Nephron (organoid): ENCODE results near the gene SEPTIN6.

ENCODE experiments used
- H3K27ac Mint-ChIP-seq, 3 experiments: 2 replicates each; pipeline ENCODE4 v1.8.0; 2020; ENCODE audit warnings: mixed read lengths in 3 of 3, mild to moderate bottlenecking in 2 of 3, moderate library complexity in 1 of 3
- H3K27me3 Mint-ChIP-seq: 2 replicates; pipeline ENCODE4 v1.8.0; 2021; ENCODE audit warnings: low read depth, mild to moderate bottlenecking, moderate library complexity, mixed read lengths
- H3K36me3 Mint-ChIP-seq: 2 replicates; pipeline ENCODE4 v1.8.0; 2020; ENCODE audit warnings: low read depth, mixed read lengths
- H3K4me1 Mint-ChIP-seq: 2 replicates; pipeline ENCODE4 v1.8.0; 2020; ENCODE audit warnings: mixed read lengths
- H3K4me3 Mint-ChIP-seq, 3 experiments: 2 replicates each; pipeline ENCODE4 v1.8.0; 2020; ENCODE audit warnings: mild to moderate bottlenecking in 3 of 3, mixed read lengths in 3 of 3, moderate library complexity in 2 of 3
- H3K9me3 Mint-ChIP-seq: 2 replicates; pipeline ENCODE4 v1.8.0; 2020; ENCODE audit warnings: mixed read lengths
- CTCF ChIP-seq, 3 experiments: fragments of 200-600 bp; sonication (generic); IDR thresholded peaks; one replicate each; pipeline ENCODE4 v1.5.0; 2021; ENCODE audit warnings: antibody characterized with exemption in 3 of 3; ENCODE audit not compliant: unreplicated experiment in 3 of 3

SEPTIN6 gene

DNA sequence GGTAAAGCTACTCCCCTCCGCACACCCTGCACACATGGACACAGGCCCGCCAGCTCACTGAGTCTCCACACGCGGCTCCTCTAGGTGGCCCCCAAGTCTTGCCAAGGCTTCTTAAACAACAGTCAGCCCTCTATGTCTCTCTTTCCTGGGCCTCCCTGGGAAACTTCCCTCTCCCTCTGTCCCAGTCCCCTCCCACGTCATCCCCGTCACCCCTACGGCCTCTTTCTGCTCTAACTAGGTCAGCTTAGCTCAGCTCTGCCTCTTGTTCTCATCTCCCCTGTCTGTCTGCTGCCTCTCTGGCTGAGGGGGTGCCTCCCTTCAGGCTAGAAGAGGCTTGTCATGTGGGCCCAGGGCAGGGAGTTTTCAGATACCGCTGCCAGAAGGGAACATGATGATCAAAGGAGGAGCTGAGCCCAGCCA lies 38.8 kb downstream of the SEPTIN6 start:
- peak overlapping the region; percentile 97 to 99 (median 98) for H3K27ac Mint-ChIP-seq
- TF ChIP-seq CTCF (IDR thresholded peaks at IDR 0.05; ENCODE audit: unreplicated experiment in 3 of 3): peak; percentile 14 to 30 (median 17)
- H3K4me1 Mint-ChIP-seq: peaks cover 17% of the 10 kb centered on the region
- peak overlapping the region in 2 of 3 experiments; percentile 7 to 26 for H3K4me3 Mint-ChIP-seq
- H3K9me3 Mint-ChIP-seq: peaks cover 18% of the 10 kb centered on the region
- peaks cover 51% of the 10 kb centered on the region for H3K36me3 Mint-ChIP-seq
- H3K27me3 Mint-ChIP-seq: no peaks in the 10 kb centered on the region

DNA sequence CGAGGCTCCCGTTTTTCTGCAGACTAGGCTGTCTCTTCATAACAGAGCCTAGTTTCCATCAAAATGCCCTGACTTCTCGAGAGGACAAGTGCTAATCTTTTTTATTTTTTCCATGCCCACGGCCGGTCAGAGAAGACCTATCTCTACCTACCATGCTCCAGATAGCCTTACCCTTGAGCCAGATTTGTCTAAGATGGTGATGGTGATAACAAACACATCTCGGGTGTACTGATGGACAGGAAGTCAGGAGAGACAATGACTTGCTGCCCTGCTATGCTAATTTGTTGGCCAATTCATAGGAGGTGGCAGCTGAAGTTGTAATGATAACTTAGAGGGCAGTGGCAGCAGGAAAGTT lies 44.6 kb downstream of the SEPTIN6 start:
- Mint-ChIP-seq H3K27ac (no peak overlapping the region), H3K4me3 (no peak overlapping the region), H3K36me3 (peaks cover 36% of the 10 kb centered on the region), H3K27me3 (no peaks in the 10 kb centered on the region), H3K4me1 (no peaks in the 10 kb centered on the region), H3K9me3 (peaks cover 5% of the 10 kb centered on the region)
- TF ChIP-seq CTCF (IDR thresholded peaks at IDR 0.05; ENCODE audit: unreplicated experiment in 3 of 3): no peak

DNA sequence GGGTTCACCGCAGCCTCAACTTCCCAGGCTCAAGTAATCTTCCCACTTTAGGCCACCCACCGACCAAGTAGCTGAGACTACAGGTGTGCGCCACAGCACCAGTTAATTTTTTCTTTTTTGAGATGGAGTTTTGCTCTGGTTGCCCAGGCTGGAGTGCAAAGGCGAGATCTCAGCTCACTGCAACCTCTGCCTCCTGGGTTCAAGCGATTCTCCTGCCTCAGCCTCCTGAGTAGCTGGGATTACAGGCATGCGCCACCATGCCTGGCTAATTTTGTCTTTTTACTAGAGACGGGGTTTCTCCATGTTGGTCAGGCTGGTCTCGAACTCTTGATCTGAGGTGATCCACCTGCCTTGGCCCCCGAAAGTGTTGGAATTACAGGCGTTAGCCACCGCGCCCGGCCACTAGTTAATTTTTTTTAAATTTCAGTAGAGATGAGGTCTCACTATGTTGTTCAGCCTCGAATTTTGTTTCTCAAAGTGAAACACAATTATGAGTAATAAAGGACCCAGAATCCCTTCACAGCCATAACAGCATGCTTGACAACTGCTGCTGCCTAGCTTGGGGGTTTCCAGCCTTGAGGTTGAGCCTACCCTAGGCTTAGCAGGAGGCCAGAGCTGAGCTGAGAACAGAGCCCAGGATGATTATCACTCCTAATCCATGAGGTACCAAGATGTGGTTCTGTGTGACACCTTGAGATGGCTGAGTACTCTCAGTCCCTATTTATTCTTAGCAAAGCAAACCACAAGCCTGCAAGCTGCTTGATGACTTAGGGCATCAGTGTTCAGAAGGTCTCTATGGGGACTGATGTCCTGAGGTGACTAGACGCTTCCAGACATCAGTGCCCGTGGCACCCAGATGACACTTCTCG lies 45.2 kb downstream of the SEPTIN6 start:
- TF ChIP-seq CTCF (IDR thresholded peaks at IDR 0.05; ENCODE audit: unreplicated experiment in 3 of 3): no peak
- no peak overlapping the region for H3K27ac Mint-ChIP-seq
- H3K4me1 Mint-ChIP-seq: no peaks in the 10 kb centered on the region
- H3K27me3 Mint-ChIP-seq: no peaks in the 10 kb centered on the region
- H3K36me3 Mint-ChIP-seq: peaks cover 36% of the 10 kb centered on the region
- no peak overlapping the region for H3K4me3 Mint-ChIP-seq
- H3K9me3 Mint-ChIP-seq: peaks cover 3% of the 10 kb centered on the region

DNA sequence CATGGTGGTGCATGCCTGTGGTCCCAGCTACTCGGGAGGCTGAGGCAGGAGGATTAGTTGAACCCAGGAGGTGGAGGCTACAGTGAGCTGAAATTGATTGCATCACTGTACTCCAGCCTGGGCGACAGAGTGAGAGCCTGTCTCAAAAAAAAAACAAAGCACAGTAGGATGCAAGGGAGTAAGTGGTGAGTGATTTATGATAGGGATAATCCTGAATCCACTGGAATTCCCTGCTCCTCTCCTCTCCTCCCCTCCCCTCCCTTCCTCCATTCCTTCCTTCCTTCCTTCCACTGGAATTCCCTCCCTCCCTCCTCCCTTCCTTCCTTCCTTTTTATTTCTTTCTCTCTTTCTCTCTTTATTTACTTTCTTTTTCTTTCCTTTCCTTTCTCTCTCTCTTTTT lies 45.9 kb downstream of the SEPTIN6 start:
- TF ChIP-seq CTCF (IDR thresholded peaks at IDR 0.05; ENCODE audit: unreplicated experiment in 3 of 3): no peak
- no peaks in the 10 kb centered on the region for H3K4me1 Mint-ChIP-seq
- no peak overlapping the region for H3K4me3 Mint-ChIP-seq
- peaks cover 3% of the 10 kb centered on the region for H3K9me3 Mint-ChIP-seq
- H3K36me3 Mint-ChIP-seq: peaks cover 37% of the 10 kb centered on the region
- no peaks in the 10 kb centered on the region for H3K27me3 Mint-ChIP-seq
- no peak overlapping the region for H3K27ac Mint-ChIP-seq

- no peaks in the 10 kb centered on the region for H3K27me3 Mint-ChIP-seq
- H3K36me3 Mint-ChIP-seq: peaks cover 38% of the 10 kb centered on the region
- H3K9me3 Mint-ChIP-seq: peaks cover 3% of the 10 kb centered on the region
- no peak for TF ChIP-seq CTCF (IDR thresholded peaks at IDR 0.05; ENCODE audit: unreplicated experiment in 3 of 3)
- no peaks in the 10 kb centered on the region for H3K4me1 Mint-ChIP-seq
- H3K27ac Mint-ChIP-seq: no peak overlapping the region
- no peak overlapping the region for H3K4me3 Mint-ChIP-seq
These were observed 46.5 kb downstream of the SEPTIN6 start for GRCh38 chrX:119646515-119646914.

DNA sequence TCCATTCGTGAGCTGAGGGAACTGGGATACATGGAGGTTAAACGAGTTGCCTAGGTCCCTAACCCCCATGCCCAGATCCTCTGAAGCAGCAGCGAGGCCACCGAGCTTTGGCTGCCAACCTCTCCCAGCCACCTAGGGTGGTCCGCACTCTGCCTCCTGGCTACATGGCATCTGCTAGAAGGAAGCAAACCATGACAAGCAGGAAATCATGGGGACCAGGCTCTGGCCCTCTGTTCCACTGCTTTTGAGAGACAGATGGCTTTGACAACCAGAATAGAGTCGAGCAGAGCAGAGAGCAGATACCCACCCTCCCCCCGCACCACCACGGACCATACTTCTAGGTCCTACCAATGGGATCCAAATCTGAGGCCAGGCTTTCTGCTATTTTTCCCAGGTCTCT lies 49.3 kb downstream of the SEPTIN6 start:
- Mint-ChIP-seq H3K4me1 (peaks cover 3% of the 10 kb centered on the region), H3K27me3 (no peaks in the 10 kb centered on the region), H3K4me3 (no peak overlapping the region), H3K27ac (peak overlapping the region in 1 of 3 experiments; percentile 53), H3K9me3 (peaks cover 2% of the 10 kb centered on the region), H3K36me3 (peaks cover 42% of the 10 kb centered on the region)
- TF ChIP-seq CTCF (IDR thresholded peaks at IDR 0.05; ENCODE audit: unreplicated experiment in 3 of 3): no peak
